HuH-7 (cell line): ENCODE measurements around the gene UBXN11.
"Not testable (repeated sequence)": the region's sequence is repeated elsewhere in the genome, so short reads cannot be mapped to it uniquely, and the experiment has no call there.

ENCODE experiments used
- DNase-seq: peaks from one replicate; pipeline ENCODE4 v3.0.0; 2011; ENCODE audit warnings: low spot score

The UBXN11 gene

GRCh38 chr1:26305667-26306289 lies 658 bp downstream of the UBXN11 start:
- no peak for DNase-seq

GRCh38 chr1:26302733-26303405 lies 3.6 kb downstream of the UBXN11 start:
- DNase-seq = no peak

- DNase-seq = no peak
Measured at GRCh38 chr1:26300578-26301275, 5.7 kb downstream of the UBXN11 start.

GRCh38 chr1:26297791-26298124 lies 8.7 kb downstream of the UBXN11 start:
- DNase-seq = no peak

- no peak for DNase-seq
Measured at GRCh38 chr1:26297057-26297790, 9.2 kb downstream of the UBXN11 start.

- no peak for DNase-seq
Measured at GRCh38 chr1:26296340-26297056, 9.9 kb downstream of the UBXN11 start.

GRCh38 chr1:26295194-26296138 lies 11.0 kb downstream of the UBXN11 start:
- DNase-seq = no peak

GRCh38 chr1:26293911-26294463 lies 12.4 kb downstream of the UBXN11 start:
- DNase-seq = no peak

- not testable (repeated sequence) for DNase-seq
Measured at GRCh38 chr1:26292735-26293134, 13.7 kb downstream of the UBXN11 start.

- no peak for DNase-seq
Measured at GRCh38 chr1:26291939-26292338, 14.5 kb downstream of the UBXN11 start.

- no peak for DNase-seq
Measured at GRCh38 chr1:26291433-26291832, 15.0 kb downstream of the UBXN11 start.

- no peak for DNase-seq
Measured at GRCh38 chr1:26290882-26291261, 15.6 kb downstream of the UBXN11 start.

- DNase-seq = no peak
Measured at GRCh38 chr1:26290122-26290881, 16.1 kb downstream of the UBXN11 start.

- no peak for DNase-seq
Measured at GRCh38 chr1:26289158-26290059, 17.0 kb downstream of the UBXN11 start.

- DNase-seq = no peak
Measured at GRCh38 chr1:26288311-26288941, 18.0 kb downstream of the UBXN11 start.

GRCh38 chr1:26287811-26288210 lies 18.6 kb downstream of the UBXN11 start:
- DNase-seq = no peak

- DNase-seq = no peak
Measured at GRCh38 chr1:26287033-26287711, 19.3 kb downstream of the UBXN11 start.

GRCh38 chr1:26286064-26286416 lies 20.4 kb downstream of the UBXN11 start:
- no peak for DNase-seq
